Natural killer cell (primary cell): Measurements from ENCODE around the gene SAMD15. TPM values are rescaled to one million over a fixed set of nuclear protein-coding genes. Genes with fewer than 3 reads are reported as not detected.
"Not testable (repeated sequence)": the region's sequence is repeated elsewhere in the genome, so short reads cannot be mapped to it uniquely, and the experiment has no call there.

Experiments used
- ATAC-seq, 3 donors: fragments of 150-1000 bp in 2 of 3; fragments of 200-7000 bp in 1 of 3; cut with Tn5 transposase; 1 replicate in 1 of 3; 2 replicates in 2 of 3; pipeline ENCODE4 v1.10.0; 2021; ENCODE audit warnings: mild to moderate bottlenecking in 2 of 3, moderate library complexity in 2 of 3
- DNase-seq, 2 donors: peaks; one replicate each; pipeline versions ENCODE4 v3.0.0 to v3.0.0-alpha.2; 2013 to 2021; ENCODE audit warnings: mixed read lengths in 1 of 2
- H3K27ac ChIP-seq: one replicate; pipeline ENCODE4 v1.5.1; 2013; ENCODE audit warnings: mild to moderate bottlenecking, low read length
- H3K27me3 ChIP-seq: one replicate; pipeline ENCODE4 v1.6.1; 2013; ENCODE audit warnings: low read length; ENCODE audit not compliant: control insufficient read depth, insufficient read depth
- H3K36me3 ChIP-seq: one replicate; pipeline ENCODE4 v1.6.1; 2013; ENCODE audit warnings: low read length; ENCODE audit not compliant: control insufficient read depth, insufficient read depth
- H3K4me1 ChIP-seq: one replicate; pipeline ENCODE4 v1.6.1; 2013; ENCODE audit warnings: low read length; ENCODE audit not compliant: control insufficient read depth, insufficient read depth
- H3K4me3 ChIP-seq: one replicate; pipeline ENCODE4 v1.5.1; 2013; ENCODE audit warnings: low read length
- H3K9me3 ChIP-seq: one replicate; pipeline ENCODE4 v1.6.1; 2013; ENCODE audit warnings: low read length; ENCODE audit not compliant: control insufficient read depth, insufficient read depth
- H3K27ac Mint-ChIP-seq, 2 donors: one replicate each; pipeline ENCODE4 v1.8.0; 2022; ENCODE audit warnings: mild to moderate bottlenecking in 2 of 2, mixed read lengths in 2 of 2, moderate library complexity in 1 of 2
- H3K27me3 Mint-ChIP-seq, 2 donors: one replicate each; pipeline ENCODE4 v1.8.0; 2022; ENCODE audit warnings: low read depth in 2 of 2, mixed read lengths in 2 of 2
- H3K36me3 Mint-ChIP-seq: one replicate; pipeline ENCODE4 v1.8.0; 2022; ENCODE audit warnings: mixed read lengths
- H3K4me1 Mint-ChIP-seq, 2 donors: one replicate each; pipeline ENCODE4 v1.8.0; 2022; ENCODE audit warnings: mixed read lengths in 2 of 2
- H3K4me3 Mint-ChIP-seq: one replicate; pipeline ENCODE4 v1.8.0; 2022; ENCODE audit warnings: mild to moderate bottlenecking, moderate library complexity, mixed read lengths
- H3K9me3 Mint-ChIP-seq, 2 donors: one replicate each; pipeline ENCODE4 v1.8.0; 2022; ENCODE audit warnings: mixed read lengths in 2 of 2
- CTCF ChIP-seq: fragments of 200-600 bp; IDR thresholded peaks from one replicate; pipeline ENCODE4 v1.8.0; 2022; ENCODE audit warnings: antibody characterized with exemption
- WGBS: methylation state at CpG from one replicate; pipeline ENCODE4 v1.1.7; 2013; ENCODE audit warnings: missing lambda C conversion rate; ENCODE audit not compliant: insufficient coverage; 5-methylcytosine and 5-hydroxymethylcytosine counted together
- intact Hi-C: fragments of 100-400 bp; cut with micrococcal nuclease; formaldehyde crosslinking; loops from one replicate; pipeline ENCODE4 v1.14.2; 2022
- total RNA-seq, 4 donors: library from RNA; stranded (reverse); fragments of 120-200 nt in 1 of 4; gene quantifications; one replicate each; pipeline versions ENCODE4 v1.2.3 to v1.2.4, GENCODE V29; 2013 to 2022

The SAMD15 gene
- under 1 TPM; 0.09 to 0.54 (median 0.40) TPM for total RNA-seq
- 0.27 TPM for total RNA-seq (2013)

- Mint-ChIP-seq H3K9me3 (no peaks in the 10 kb centered on the region), H3K27ac (no peak within 1 kb of the TSS), H3K36me3 (no peaks in the 10 kb centered on the region), H3K27me3 (peaks cover 0 to 2% of the 10 kb centered on the region in 2 donors), H3K4me1 (peaks cover 26 to 28% of the 10 kb centered on the region in 2 donors), H3K4me3 (peak within 1 kb of the TSS; percentile 94)
- no peak for TF ChIP-seq CTCF
- no peaks in the 10 kb centered on the region for H3K9me3 ChIP-seq
- no peaks in the 10 kb centered on the region for H3K27me3 ChIP-seq
- peak; percentile 85 to 91 for DNase-seq
- H3K4me1 ChIP-seq = peaks cover 13% of the 10 kb centered on the region
- H3K27ac ChIP-seq = peak within 1 kb of the TSS; percentile 74
- intact Hi-C loops = loop anchor here (1.0 to 2.0 kb wide), 3 partner anchors 56 to 279 kb away; partner anchors contain the start of genes CIPC, GSTZ1, POMT2 and VIPAS39
- H3K36me3 ChIP-seq = no peaks in the 10 kb centered on the region
- ATAC-seq = peak; percentile 96 to 98 (median 97)
- WGBS = under 1% methylated on average over 69 of the region's 69 CpGs
- H3K4me3 ChIP-seq = peak within 1 kb of the TSS; percentile 96
These were observed at the start of gene SAMD15, which contains the start of gene TMED8 for GRCh38 chr14:77376771-77377501. TSS of gene SAMD15 (plus strand) at chr14:77377379. CDS start at chr14:77377419, 40 bp downstream. TSS of gene TMED8 (minus strand) at chr14:77377094. CDS start at chr14:77377053, 41 bp downstream.

GRCh38 chr14:77329872-77330271 is 47.3 kb upstream of the SAMD15 start:
- ATAC-seq = no peak
- Mint-ChIP-seq H3K9me3 (no peaks in the 10 kb centered on the region), H3K4me3 (no peak overlapping the region)

GRCh38 chr14:77335576-77335975 is 41.6 kb upstream of the SAMD15 start:
- peaks cover 7% of the 10 kb centered on the region for H3K36me3 ChIP-seq
- no peak for TF ChIP-seq CTCF
- WGBS = 94% methylated on average over 2 of the region's 3 CpGs
- Mint-ChIP-seq H3K36me3 (no peaks in the 10 kb centered on the region), H3K27ac (no peak overlapping the region), H3K4me3 (no peak overlapping the region), H3K4me1 (no peaks in the 10 kb centered on the region), H3K9me3 (no peaks in the 10 kb centered on the region), H3K27me3 (no peaks in the 10 kb centered on the region)
- no peaks in the 10 kb centered on the region for H3K4me1 ChIP-seq
- no peak overlapping the region for H3K27ac ChIP-seq
- DNase-seq (no peak), ATAC-seq (no peak)
- H3K4me3 ChIP-seq = no peak overlapping the region
- no peaks in the 10 kb centered on the region for H3K27me3 ChIP-seq
- no peaks in the 10 kb centered on the region for H3K9me3 ChIP-seq
- intact Hi-C loops = no loop called here

More at GRCh38 chr14:77329872-77330271, 47.3 kb upstream of the SAMD15 start:
- H3K27ac Mint-ChIP-seq = no peak overlapping the region
- H3K27me3 ChIP-seq = no peaks in the 10 kb centered on the region
- WGBS = 94% methylated on average over 7 of the region's 7 CpGs
- no peaks in the 10 kb centered on the region for H3K36me3 Mint-ChIP-seq
- intact Hi-C loops = no loop called here
- no peaks in the 10 kb centered on the region for H3K27me3 Mint-ChIP-seq
- no peaks in the 10 kb centered on the region for H3K4me1 Mint-ChIP-seq
- H3K36me3 ChIP-seq = no peaks in the 10 kb centered on the region
- no peak for TF ChIP-seq CTCF
- H3K4me3 ChIP-seq = no peak overlapping the region
- H3K9me3 ChIP-seq = no peaks in the 10 kb centered on the region
- H3K27ac ChIP-seq = no peak overlapping the region
- DNase-seq = no peak
- H3K4me1 ChIP-seq = no peaks in the 10 kb centered on the region

- H3K4me3 Mint-ChIP-seq, ATAC-seq, DNase-seq, H3K4me1 Mint-ChIP-seq, H3K9me3 Mint-ChIP-seq, H3K4me1 ChIP-seq, H3K27me3 ChIP-seq, H3K27ac ChIP-seq, H3K36me3 Mint-ChIP-seq, H3K9me3 ChIP-seq, intact Hi-C loops, H3K27me3 Mint-ChIP-seq, H3K4me3 ChIP-seq, H3K27ac Mint-ChIP-seq: not testable (repeated sequence)
- H3K36me3 ChIP-seq = peaks cover 19% of the 10 kb centered on the region
- WGBS = over 99% methylated on average over 9 of the region's 9 CpGs
These were observed 39.9 kb upstream of the SAMD15 start for GRCh38 chr14:77337255-77337654.
